ENCODE results near the gene EIF4A2. TPM values are rescaled to one million over a fixed set of nuclear protein-coding genes. Genes with fewer than 3 reads are reported as not detected.

Gene EIF4A2
- polyA plus RNA-seq, 1 of the 3 experiments (the other 2 are of a cell fraction): 270 TPM

DNA sequence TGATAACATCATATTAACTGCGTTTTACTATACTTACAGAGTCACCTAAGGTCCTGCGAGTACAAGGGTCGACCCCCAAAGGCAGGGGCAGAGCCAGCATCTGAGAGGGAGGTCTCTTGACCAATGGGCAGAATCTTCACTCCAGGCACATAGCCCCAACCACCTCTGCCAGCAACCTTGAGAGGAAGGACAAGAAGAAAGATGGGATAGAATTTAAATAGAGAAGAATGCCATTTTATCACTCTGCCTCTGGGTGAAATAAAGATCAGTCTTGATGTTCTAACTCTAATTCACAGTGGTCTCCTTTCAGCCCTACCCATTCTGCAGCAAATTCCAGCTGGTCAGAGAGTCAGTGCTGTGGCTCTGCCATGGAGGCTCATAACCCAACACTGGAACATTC lies 39.7 kb upstream of the EIF4A2 start:
- 9% methylated on average over 3 of the region's 3 CpGs for WGBS (ENCODE audit: low lambda C conversion rate)
- H3K4me3 ChIP-seq (ENCODE audit: low read depth in 2 of 2, low read length in 1 of 2): no peak overlapping the region
- no peaks in the 10 kb centered on the region for H3K9me2 ChIP-seq
- H3K79me2 ChIP-seq (ENCODE audit: insufficient read depth): no peaks in the 10 kb centered on the region
- no peaks in the 10 kb centered on the region for H3F3A ChIP-seq (replicated peaks; ENCODE audit: insufficient read depth)
- H3K4me2 ChIP-seq: no peak overlapping the region
- no peaks in the 10 kb centered on the region for H4K20me1 ChIP-seq (ENCODE audit: insufficient read depth)
- TF ChIP-seq YY1 (IDR thresholded peaks at IDR 0.05; ENCODE audit: low read depth) (no peak), MXI1 (IDR thresholded peaks at IDR 0.05; ENCODE audit: low read depth, low read length) (no peak), SIN3A (IDR thresholded peaks at IDR 0.05; ENCODE audit: borderline replicate concordance, low read depth, low read length) (no peak), GABPA (IDR thresholded peaks at IDR 0.05; ENCODE audit: low read depth) (no peak), JUND (IDR thresholded peaks at IDR 0.05) (no peak), EP300 (IDR thresholded peaks at IDR 0.05; ENCODE audit: borderline replicate concordance in 1 of 2, low read depth in 1 of 2, low read length in 1 of 2) (no peak), GATA2 (CRISPR knock-in tag; IDR thresholded peaks at IDR 0.05) (no peak), RAD21 (IDR thresholded peaks at IDR 0.05; ENCODE audit: low read length) (no peak), FOXJ3 (CRISPR knock-in tag; IDR thresholded peaks at IDR 0.05) (no peak), SMC3 (IDR thresholded peaks at IDR 0.05; ENCODE audit: low read depth, low read length) (no peak), TEAD4 (IDR thresholded peaks at IDR 0.05; ENCODE audit: borderline replicate concordance, insufficient read depth) (no peak)
- TF ChIP-seq, protein P1, sequence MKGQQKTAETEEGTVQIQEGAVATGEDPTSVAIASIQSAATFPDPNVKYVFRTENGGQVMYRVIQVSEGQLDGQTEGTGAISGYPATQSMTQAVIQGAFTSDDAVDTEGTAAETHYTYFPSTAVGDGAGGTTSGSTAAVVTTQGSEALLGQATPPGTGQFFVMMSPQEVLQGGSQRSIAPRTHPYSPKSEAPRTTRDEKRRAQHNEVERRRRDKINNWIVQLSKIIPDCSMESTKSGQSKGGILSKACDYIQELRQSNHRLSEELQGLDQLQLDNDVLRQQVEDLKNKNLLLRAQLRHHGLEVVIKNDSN (IDR thresholded peaks at IDR 0.05; ENCODE audit: borderline replicate concordance, low read depth): no peak
- TF ChIP-seq, protein P2, sequence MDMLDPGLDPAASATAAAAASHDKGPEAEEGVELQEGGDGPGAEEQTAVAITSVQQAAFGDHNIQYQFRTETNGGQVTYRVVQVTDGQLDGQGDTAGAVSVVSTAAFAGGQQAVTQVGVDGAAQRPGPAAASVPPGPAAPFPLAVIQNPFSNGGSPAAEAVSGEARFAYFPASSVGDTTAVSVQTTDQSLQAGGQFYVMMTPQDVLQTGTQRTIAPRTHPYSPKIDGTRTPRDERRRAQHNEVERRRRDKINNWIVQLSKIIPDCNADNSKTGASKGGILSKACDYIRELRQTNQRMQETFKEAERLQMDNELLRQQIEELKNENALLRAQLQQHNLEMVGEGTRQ (IDR thresholded peaks at IDR 0.05; ENCODE audit: borderline replicate concordance, low read depth, low read length): no peak
- TF ChIP-seq, protein P3, sequence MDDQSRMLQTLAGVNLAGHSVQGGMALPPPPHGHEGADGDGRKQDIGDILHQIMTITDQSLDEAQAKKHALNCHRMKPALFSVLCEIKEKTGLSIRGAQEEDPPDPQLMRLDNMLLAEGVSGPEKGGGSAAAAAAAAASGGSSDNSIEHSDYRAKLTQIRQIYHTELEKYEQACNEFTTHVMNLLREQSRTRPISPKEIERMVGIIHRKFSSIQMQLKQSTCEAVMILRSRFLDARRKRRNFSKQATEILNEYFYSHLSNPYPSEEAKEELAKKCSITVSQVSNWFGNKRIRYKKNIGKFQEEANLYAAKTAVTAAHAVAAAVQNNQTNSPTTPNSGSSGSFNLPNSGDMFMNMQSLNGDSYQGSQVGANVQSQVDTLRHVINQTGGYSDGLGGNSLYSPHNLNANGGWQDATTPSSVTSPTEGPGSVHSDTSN (IDR thresholded peaks at IDR 0.05): no peak
- no peak overlapping the region for H3K27ac ChIP-seq (ENCODE audit: low read depth in 2 of 2, low read length in 1 of 2)
- no peak for DNase-seq
- H3K27me3 ChIP-seq (ENCODE audit: insufficient read depth): no peaks in the 10 kb centered on the region
- ChIA-PET CTCF (interaction anchor here (1.1 kb wide), 1 partner anchor 129 kb away, joined by 3 read pairs; no protein-coding TSS in a partner anchor), POLR2A (no interaction called here)
- H2AFZ ChIP-seq (ENCODE audit: low read depth): no peak overlapping the region
- H3K4me1 ChIP-seq (ENCODE audit: control insufficient read depth in 1 of 2, insufficient read depth in 2 of 2, low read depth in 1 of 2, low read length in 1 of 2): no peaks in the 10 kb centered on the region
- H3K9ac ChIP-seq: no peak overlapping the region
- H3K36me3 ChIP-seq (replicated peaks in 1 of 2; ENCODE audit: control insufficient read depth in 1 of 2, insufficient read depth in 2 of 2, low read length in 1 of 2): no peaks in the 10 kb centered on the region
- H3K9me3 ChIP-seq: no peaks in the 10 kb centered on the region

DNA sequence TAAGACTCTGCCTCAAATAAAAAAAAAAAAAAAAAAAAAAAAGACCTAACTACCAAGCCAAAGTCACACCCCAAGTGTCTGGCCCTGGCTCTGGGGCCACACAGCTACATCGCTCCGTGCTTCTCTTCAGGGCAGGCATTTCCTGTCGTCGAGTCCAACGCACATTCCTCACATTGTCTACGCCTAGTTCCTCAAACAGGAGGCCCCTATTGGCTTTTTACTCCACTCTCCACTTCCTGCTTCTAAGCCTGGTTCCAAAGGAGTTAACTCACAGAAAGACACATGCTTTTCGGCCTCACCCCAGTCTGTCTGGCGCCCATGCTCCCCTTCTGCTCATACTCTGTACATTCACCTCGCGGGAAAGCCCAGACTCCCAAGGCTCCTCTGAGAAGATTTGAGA lies 37.4 kb upstream of the EIF4A2 start:
- DNase-seq: no peak
- no peaks in the 10 kb centered on the region for H3K79me2 ChIP-seq (ENCODE audit: insufficient read depth)
- H3K9me3 ChIP-seq: no peaks in the 10 kb centered on the region
- H2AFZ ChIP-seq (ENCODE audit: low read depth): no peak overlapping the region
- no peak for TF ChIP-seq EP300 (IDR thresholded peaks at IDR 0.05; ENCODE audit: borderline replicate concordance in 1 of 2, low read depth in 1 of 2, low read length in 1 of 2)
- TF ChIP-seq TEAD4 (IDR thresholded peaks at IDR 0.05; ENCODE audit: borderline replicate concordance, insufficient read depth): no peak
- TF ChIP-seq FOSL2 (IDR thresholded peaks at IDR 0.05; ENCODE audit: borderline replicate concordance, low read depth): no peak
- no peak for TF ChIP-seq NFIC (IDR thresholded peaks at IDR 0.05; ENCODE audit: borderline replicate concordance)
- TF ChIP-seq CHD2 (IDR thresholded peaks at IDR 0.05; ENCODE audit: low read length, partially characterized antibody): no peak
- H3K4me1 ChIP-seq (ENCODE audit: control insufficient read depth in 1 of 2, insufficient read depth in 2 of 2, low read depth in 1 of 2, low read length in 1 of 2): no peaks in the 10 kb centered on the region
- H3K4me3 ChIP-seq (ENCODE audit: low read depth in 2 of 2, low read length in 1 of 2): no peak overlapping the region
- H3K9ac ChIP-seq: no peak overlapping the region
- CTCF ChIA-PET: no interaction called here
- POLR2A ChIA-PET: no interaction called here
- H3K4me2 ChIP-seq: no peak overlapping the region
- WGBS (ENCODE audit: low lambda C conversion rate): 55% methylated on average over 10 of the region's 10 CpGs
- H4K20me1 ChIP-seq (ENCODE audit: insufficient read depth): no peaks in the 10 kb centered on the region
- H3K9me2 ChIP-seq: no peaks in the 10 kb centered on the region
- H3K27ac ChIP-seq (ENCODE audit: low read depth in 2 of 2, low read length in 1 of 2): no peak overlapping the region
- no peaks in the 10 kb centered on the region for H3K36me3 ChIP-seq (replicated peaks in 1 of 2; ENCODE audit: control insufficient read depth in 1 of 2, insufficient read depth in 2 of 2, low read length in 1 of 2)
- H3K27me3 ChIP-seq (ENCODE audit: insufficient read depth): no peaks in the 10 kb centered on the region
- H3F3A ChIP-seq (replicated peaks; ENCODE audit: insufficient read depth): no peaks in the 10 kb centered on the region
